Neural progenitor cell (in vitro differentiated cells): ENCODE results near the gene MSI1. TPM values are rescaled to one million over a fixed set of nuclear protein-coding genes. Genes with fewer than 3 reads are reported as not detected.

Experiments
- DNase-seq: peaks from one replicate; pipeline ENCODE4 v3.0.0-alpha.2; 2016; ENCODE audit warnings: low spot score
- H2AFZ ChIP-seq: fragments of 200-600 bp; sonication (generic); replicated peaks from 2 replicates; pipeline ENCODE4 v1.6.1; 2016; ENCODE audit warnings: antibody characterized with exemption
- H3F3A ChIP-seq: fragments of 200-600 bp; sonication (generic); 2 replicates; pipeline ENCODE4 v1.6.1; 2016; ENCODE audit warnings: antibody characterized with exemption, low read depth
- H3K27ac ChIP-seq: fragments of 200-600 bp; sonication (generic); 2 replicates; pipeline ENCODE4 v1.5.1; 2016; ENCODE audit warnings: mild to moderate bottlenecking
- H3K27me3 ChIP-seq: fragments of 200-600 bp; sonication (generic); 2 replicates; pipeline ENCODE4 v1.6.1; 2016; ENCODE audit warnings: mild to moderate bottlenecking, moderate library complexity
- H3K36me3 ChIP-seq: fragments of 200-600 bp; sonication (generic); 2 replicates; pipeline ENCODE4 v1.5.1; 2016
- H3K4me1 ChIP-seq: fragments of 200-600 bp; sonication (generic); 2 replicates; pipeline ENCODE4 v1.6.1; 2016; ENCODE audit warnings: mixed run types
- H3K4me2 ChIP-seq: fragments of 200-600 bp; sonication (generic); 2 replicates; pipeline ENCODE4 v1.6.1; 2016
- H3K4me3 ChIP-seq: fragments of 200-600 bp; sonication (generic); 2 replicates; pipeline ENCODE4 v1.5.1; 2016
- H3K79me2 ChIP-seq: fragments of 200-600 bp; sonication (generic); 2 replicates; pipeline ENCODE4 v1.6.1; 2016; ENCODE audit warnings: low read depth
- H3K9ac ChIP-seq: fragments of 200-600 bp; sonication (generic); 2 replicates; pipeline ENCODE4 v1.6.1; 2016
- H3K9me3 ChIP-seq: fragments of 200-600 bp; sonication (generic); 2 replicates; pipeline ENCODE4 v1.5.1; 2016; ENCODE audit warnings: low read depth
- H4K20me1 ChIP-seq: fragments of 200-600 bp; sonication (generic); 2 replicates; pipeline ENCODE4 v1.6.1; 2016; ENCODE audit warnings: low read depth
- H3K27ac Mint-ChIP-seq: 3 replicates; pipeline ENCODE4 v1.8.0; 2021; ENCODE audit warnings: mixed read lengths
- H3K27me3 Mint-ChIP-seq: 2 replicates; pipeline ENCODE4 v1.8.0; 2022; ENCODE audit warnings: low read depth, mild to moderate bottlenecking, inconsistent platforms, moderate library complexity, mixed read lengths; ENCODE audit not compliant: insufficient read depth
- H3K36me3 Mint-ChIP-seq: 3 replicates; pipeline ENCODE4 v1.8.0; 2021; ENCODE audit warnings: mixed read lengths
- H3K4me1 Mint-ChIP-seq: 3 replicates; pipeline ENCODE4 v1.8.0; 2021; ENCODE audit warnings: mixed read lengths
- H3K4me3 Mint-ChIP-seq: 3 replicates; pipeline ENCODE4 v1.8.0; 2021; ENCODE audit warnings: mild to moderate bottlenecking, moderate library complexity, mixed read lengths
- H3K9me3 Mint-ChIP-seq: 3 replicates; pipeline ENCODE4 v1.8.0; 2020; ENCODE audit warnings: mixed read lengths
- CTCF ChIP-seq: fragments of 200-600 bp; sonication (generic); IDR thresholded peaks from 2 replicates; pipeline ENCODE4 v1.5.1; 2017; ENCODE audit warnings: antibody characterized with exemption, mild to moderate bottlenecking
- EZH2 ChIP-seq: fragments of 200-600 bp; sonication (generic); IDR thresholded peaks from 2 replicates; pipeline ENCODE4 v1.6.1; 2017; ENCODE audit warnings: antibody characterized with exemption, mild to moderate bottlenecking, moderate library complexity
- EZH2phosphoT487 ChIP-seq: fragments of 200-600 bp; sonication (generic); IDR thresholded peaks from 2 replicates; pipeline ENCODE4 v1.6.1; 2017; ENCODE audit warnings: antibody characterized with exemption
- total RNA-seq: library from RNA; depleted of rRNA; stranded (reverse); fragments of >200 nt; gene quantifications from 2 replicates; pipeline ENCODE4 v1.2.3, GENCODE V29; 2015; ENCODE audit warnings: low replicate concordance

Gene MSI1
- total RNA-seq, 1 donor from 2014 or later, result 40.2 TPM

- Histone ChIP-seq H4K20me1 (no peaks in the 10 kb centered on the region), H3K27ac (no peak overlapping the region), H2AFZ (no peak overlapping the region), H3K4me1 (peaks cover 22% of the 10 kb centered on the region), H3K9me3 (no peaks in the 10 kb centered on the region), H3K4me2 (no peak overlapping the region), H3K27me3 (no peaks in the 10 kb centered on the region), H3K4me3 (no peak overlapping the region), H3F3A (peaks cover 32% of the 10 kb centered on the region), H3K79me2 (no peaks in the 10 kb centered on the region), H3K36me3 (no peaks in the 10 kb centered on the region), H3K9ac (no peak overlapping the region)
- H3K27me3 Mint-ChIP-seq, result peaks cover 21% of the 10 kb centered on the region
- no peak overlapping the region for H3K4me3 Mint-ChIP-seq
- DNase-seq, result no peak
- H3K36me3 Mint-ChIP-seq, result no peaks in the 10 kb centered on the region
- H3K27ac Mint-ChIP-seq, result peak overlapping the region; percentile 87
- peaks cover 51% of the 10 kb centered on the region for H3K4me1 Mint-ChIP-seq
- H3K9me3 Mint-ChIP-seq, result no peaks in the 10 kb centered on the region
- TF ChIP-seq EZH2phosphoT487, result no peak
- TF ChIP-seq CTCF, result no peak
Measured at GRCh38 chr12:120403869-120404268, 34.9 kb upstream of the MSI1 start.

- peaks cover 39% of the 10 kb centered on the region for H3F3A ChIP-seq
- no peaks in the 10 kb centered on the region for H3K79me2 ChIP-seq
- H3K4me3 ChIP-seq, result peak overlapping the region; percentile 2
- H3K9me3 Mint-ChIP-seq, result no peaks in the 10 kb centered on the region
- H3K4me2 ChIP-seq, result peak overlapping the region; percentile 72
- no peaks in the 10 kb centered on the region for H3K9me3 ChIP-seq
- peaks cover 23% of the 10 kb centered on the region for H3K27me3 Mint-ChIP-seq
- TF ChIP-seq CTCF (no peak), EZH2phosphoT487 (no peak), EZH2 (no peak)
- peak overlapping the region; percentile 47 for H3K27ac ChIP-seq
- H4K20me1 ChIP-seq, result no peaks in the 10 kb centered on the region
- peak; percentile 59 for DNase-seq
- peak overlapping the region; percentile 74 for H3K4me3 Mint-ChIP-seq
- peaks cover 59% of the 10 kb centered on the region for H3K4me1 Mint-ChIP-seq
- H2AFZ ChIP-seq, result no peak overlapping the region
- H3K36me3 Mint-ChIP-seq, result no peaks in the 10 kb centered on the region
- H3K36me3 ChIP-seq, result no peaks in the 10 kb centered on the region
- H3K27me3 ChIP-seq, result no peaks in the 10 kb centered on the region
- H3K4me1 ChIP-seq, result peaks cover 37% of the 10 kb centered on the region
- H3K27ac Mint-ChIP-seq, result peak overlapping the region; percentile 99
- no peak overlapping the region for H3K9ac ChIP-seq
Measured at GRCh38 chr12:120402217-120402616, 33.3 kb upstream of the MSI1 start.

- peak overlapping the region; percentile 100 for H3K27ac Mint-ChIP-seq
- H3K27me3 ChIP-seq, result no peaks in the 10 kb centered on the region
- peaks cover 73% of the 10 kb centered on the region for H3K4me1 Mint-ChIP-seq
- H3K4me3 ChIP-seq, result no peak overlapping the region
- no peak overlapping the region for H3K4me2 ChIP-seq
- no peaks in the 10 kb centered on the region for H3K79me2 ChIP-seq
- TF ChIP-seq EZH2 (no peak), CTCF (no peak), EZH2phosphoT487 (no peak)
- no peak overlapping the region for H3K9ac ChIP-seq
- H3K9me3 ChIP-seq, result no peaks in the 10 kb centered on the region
- no peaks in the 10 kb centered on the region for H3K36me3 Mint-ChIP-seq
- peaks cover 55% of the 10 kb centered on the region for H3F3A ChIP-seq
- H3K27ac ChIP-seq, result no peak overlapping the region
- H3K27me3 Mint-ChIP-seq, result peaks cover 26% of the 10 kb centered on the region
- H2AFZ ChIP-seq, result no peak overlapping the region
- H3K4me3 Mint-ChIP-seq, result peak overlapping the region; percentile 5
- peaks cover 43% of the 10 kb centered on the region for H3K4me1 ChIP-seq
- H4K20me1 ChIP-seq, result no peaks in the 10 kb centered on the region
- H3K36me3 ChIP-seq, result no peaks in the 10 kb centered on the region
- H3K9me3 Mint-ChIP-seq, result no peaks in the 10 kb centered on the region
- DNase-seq, result no peak
Measured at GRCh38 chr12:120399531-120399930, 30.6 kb upstream of the MSI1 start.
